HCT116 (cell line): Measurements from ENCODE around the gene PAIP1. TPM values are rescaled to one million over a fixed set of nuclear protein-coding genes. Genes with fewer than 3 reads are reported as not detected.

Experiments
- ATAC-seq: fragments of 200-7000 bp; cut with Tn5 transposase; 2 replicates; pipeline ENCODE4 v1.9.1; 2020; ENCODE audit warnings: mild to moderate bottlenecking, moderate library complexity
- BruUV-seq: library from RNA; stranded (reverse); fragments of 400-500 nt; replicated peaks from 2 replicates; lab custom pipeline; 2021; lab: Mats Ljungman, UMichigan
- CTCF ChIA-PET: fragments of 300-600 bp; sonication (Branson Sonifier 250); formaldehyde crosslinking; loops from one replicate; lab custom pipeline; 2021; ENCODE audit warnings: antibody characterized with exemption; lab: Charles Lee
- POLR2A ChIA-PET: fragments of 300-600, 350-600 bp; sonication (Branson Sonifier 250); formaldehyde crosslinking; loops from one replicate; lab custom pipeline; 2021; ENCODE audit warnings: antibody characterized with exemption; lab: Charles Lee
- RAD21 ChIA-PET, 2 experiments: fragments of 300-600 bp; sonication (Branson Sonifier 250); formaldehyde crosslinking; loops; one replicate each; lab custom pipeline; 2023; ENCODE audit warnings: low total read pairs in 2 of 2; ENCODE audit not compliant: uncharacterized antibody in 2 of 2, unreplicated experiment in 2 of 2, low non-redundant PET in 1 of 2; lab: Charles Lee
- DNase-seq: peaks from one replicate; pipeline ENCODE4 v3.0.0-alpha.2; 2010; ENCODE audit warnings: low read depth, low spot score
- H2AFZ ChIP-seq: fragments of 200-600 bp; shearing (Covaris generic), sonication (generic); 2 replicates; pipeline ENCODE4 v1.6.1; 2017; ENCODE audit warnings: low read depth, mixed run types, mixed read lengths, antibody characterized with exemption, low read length; ENCODE audit not compliant: poor library complexity, severe bottlenecking
- H3K27ac ChIP-seq: 2 replicates; pipeline ENCODE4 v1.5.1; 2012; ENCODE audit warnings: low read depth, low read length
- H3K27me3 ChIP-seq: fragments of 200-600 bp; sonication (generic); 2 replicates; pipeline ENCODE4 v1.6.1; 2016; ENCODE audit warnings: mixed run types, low read length, mixed read lengths; ENCODE audit not compliant: insufficient read depth
- H3K36me3 ChIP-seq, 2 experiments: fragments of 200-500 bp in 1 of 2; fragments of 200-600 bp in 1 of 2; sonication (Bioruptor generic) in 1 of 2; sonication (generic) in 1 of 2; 2 replicates each; pipeline versions ENCODE4 v1.5.1 to v1.6.1; 2014 to 2016; ENCODE audit warnings: low read length in 2 of 2, inconsistent platforms in 1 of 2, mixed read lengths in 1 of 2, mixed run types in 1 of 2; ENCODE audit not compliant: insufficient read depth in 2 of 2, control insufficient read depth in 1 of 2
- H3K4me1 ChIP-seq, 2 experiments: fragments of 200-600 bp in 1 of 2; sonication (generic) in 1 of 2; 2 replicates each; pipeline versions ENCODE4 v1.5.1 to v1.6.1; 2012 to 2017; ENCODE audit warnings: low read length in 2 of 2, inconsistent platforms in 1 of 2, mild to moderate bottlenecking in 1 of 2, mixed read lengths in 1 of 2, mixed run types in 1 of 2, moderate library complexity in 1 of 2; ENCODE audit not compliant: insufficient read depth in 2 of 2, control insufficient read depth in 1 of 2
- H3K4me2 ChIP-seq: fragments of 200-600 bp; sonication (generic); 2 replicates; pipeline ENCODE4 v1.6.1; 2017; ENCODE audit warnings: mixed run types, low read length, mixed read lengths
- H3K4me3 ChIP-seq, 2 experiments: fragments of 200-600 bp in 1 of 2; sonication (generic) in 1 of 2; replicated peaks in 1 of 2; 2 replicates each; pipeline ENCODE4 v1.5.1; 2011 to 2016; ENCODE audit warnings: low read length in 2 of 2, control low read depth in 1 of 2, low read depth in 1 of 2, mild to moderate bottlenecking in 1 of 2, mixed read lengths in 1 of 2, mixed run types in 1 of 2
- H3K79me2 ChIP-seq: fragments of 200-600 bp; sonication (generic); 2 replicates; pipeline ENCODE4 v1.6.1; 2017; ENCODE audit warnings: mild to moderate bottlenecking, mixed run types, low read length, moderate library complexity, mixed read lengths; ENCODE audit not compliant: insufficient read depth
- H3K9ac ChIP-seq: fragments of 200-600 bp; sonication (generic); 2 replicates; pipeline ENCODE4 v1.6.1; 2016; ENCODE audit warnings: low read length, mixed read lengths
- H3K9me2 ChIP-seq: fragments of 200-600 bp; sonication (generic), shearing (Covaris generic); 2 replicates; pipeline ENCODE4 v1.6.1; 2017; ENCODE audit warnings: mixed run types, mild to moderate bottlenecking, moderate library complexity; ENCODE audit not compliant: insufficient read depth
- H3K9me3 ChIP-seq, 2 experiments: fragments of 200-500 bp in 1 of 2; fragments of 200-600 bp in 1 of 2; sonication (Bioruptor generic) in 1 of 2; sonication (generic) in 1 of 2; 2 replicates each; pipeline ENCODE4 v1.6.1; 2014 to 2017; ENCODE audit warnings: low read length in 2 of 2, mixed read lengths in 2 of 2, inconsistent platforms in 1 of 2, low read depth in 1 of 2, mild to moderate bottlenecking in 1 of 2, mixed run types in 1 of 2, moderate library complexity in 1 of 2; ENCODE audit not compliant: control insufficient read depth in 1 of 2, insufficient read depth in 1 of 2
- H4K20me1 ChIP-seq: fragments of 200-600 bp; sonication (generic), shearing (Covaris generic); 2 replicates; pipeline ENCODE4 v1.6.1; 2017; ENCODE audit warnings: mixed run types, mild to moderate bottlenecking, moderate library complexity; ENCODE audit not compliant: insufficient read depth
- CBX3 ChIP-seq: IDR thresholded peaks from 2 replicates; pipeline ENCODE4 v1.6.1; 2012; ENCODE audit warnings: low read depth
- CEBPB ChIP-seq: IDR thresholded peaks from 2 replicates; pipeline ENCODE4 v1.6.1; 2012; ENCODE audit warnings: low read depth
- ELF1 ChIP-seq: IDR thresholded peaks from 2 replicates; pipeline ENCODE4 v1.6.1; 2012; ENCODE audit warnings: low read depth, borderline replicate concordance
- EZH2 ChIP-seq: fragments of 200-600 bp; sonication (generic); IDR thresholded peaks from 2 replicates; pipeline ENCODE4 v1.6.1; 2017; ENCODE audit warnings: antibody characterized with exemption, mixed run types
- EZH2phosphoT487 ChIP-seq: fragments of 200-600 bp; IDR thresholded peaks from 2 replicates; pipeline ENCODE4 v1.6.1; 2018; ENCODE audit warnings: antibody characterized with exemption, borderline replicate concordance
- FOSL1 ChIP-seq: IDR thresholded peaks from 2 replicates; pipeline ENCODE4 v1.6.1; 2012; ENCODE audit warnings: low read depth
- POLR2A ChIP-seq: IDR thresholded peaks from 2 replicates; pipeline ENCODE4 v1.7.0; 2011; ENCODE audit warnings: borderline replicate concordance; ENCODE audit not compliant: insufficient read depth, insufficient read length; ENCODE audit errors: extremely low read depth
- SIN3A ChIP-seq: IDR thresholded peaks from 2 replicates; pipeline ENCODE4 v1.6.1; 2012; ENCODE audit warnings: low read depth
- SP1 ChIP-seq: IDR thresholded peaks from 2 replicates; pipeline ENCODE4 v1.6.1; 2012; ENCODE audit warnings: low read depth
- SRF ChIP-seq: IDR thresholded peaks from 2 replicates; pipeline ENCODE4 v1.6.1; 2012; ENCODE audit warnings: low read depth
- YY1 ChIP-seq: IDR thresholded peaks from 2 replicates; pipeline ENCODE4 v1.6.1; 2011; ENCODE audit warnings: low read length, low read depth, moderate library complexity, mild to moderate bottlenecking; ENCODE audit not compliant: insufficient replicate concordance; ENCODE audit errors: extremely low read depth
- ZFX ChIP-seq: fragments of 450-650 bp; IDR thresholded peaks from 2 replicates; pipeline ENCODE4 v1.6.1; 2017
- intact Hi-C: fragments of 100-400 bp; cut with micrococcal nuclease; formaldehyde crosslinking; loops from 2 replicates; pipeline ENCODE4 v1.10.0; 2022
- total RNA-seq: library from RNA; stranded (reverse); gene quantifications from one replicate; pipeline ENCODE4 v1.2.1, GENCODE V29; 2021; ENCODE audit not compliant: unreplicated experiment
- TF ChIP-seq, protein P1 (sequence below), 3 experiments: fragments of 200-600 bp in 1 of 3; sonication (generic) in 1 of 3; IDR thresholded peaks in 2 of 3; conservative IDR thresholded peaks in 1 of 3; 2 replicates each; pipeline ENCODE4 v1.5.1; 2012 to 2017; ENCODE audit warnings: low read depth in 2 of 3, low read length in 2 of 3, antibody characterized with exemption in 1 of 3, borderline replicate concordance in 1 of 3, control low read depth in 1 of 3, mild to moderate bottlenecking in 1 of 3, mixed read lengths in 1 of 3, mixed run types in 1 of 3, moderate library complexity in 1 of 3; ENCODE audit not compliant: insufficient read depth in 1 of 3
- TF ChIP-seq, protein P2 (sequence below): IDR thresholded peaks from 2 replicates; pipeline ENCODE4 v1.6.1; 2012
- TF ChIP-seq, protein P3 (sequence below): IDR thresholded peaks from 2 replicates; pipeline ENCODE4 v1.6.1; 2012
- TF ChIP-seq, protein P4 (sequence below): IDR thresholded peaks from 2 replicates; pipeline ENCODE4 v1.6.1; 2011; ENCODE audit warnings: mild to moderate bottlenecking, low read length, moderate library complexity; ENCODE audit not compliant: insufficient replicate concordance; ENCODE audit errors: extremely low read depth

PAIP1 gene
- total RNA-seq, 1 experiment from 2014 or later: 83.8 TPM

DNA sequence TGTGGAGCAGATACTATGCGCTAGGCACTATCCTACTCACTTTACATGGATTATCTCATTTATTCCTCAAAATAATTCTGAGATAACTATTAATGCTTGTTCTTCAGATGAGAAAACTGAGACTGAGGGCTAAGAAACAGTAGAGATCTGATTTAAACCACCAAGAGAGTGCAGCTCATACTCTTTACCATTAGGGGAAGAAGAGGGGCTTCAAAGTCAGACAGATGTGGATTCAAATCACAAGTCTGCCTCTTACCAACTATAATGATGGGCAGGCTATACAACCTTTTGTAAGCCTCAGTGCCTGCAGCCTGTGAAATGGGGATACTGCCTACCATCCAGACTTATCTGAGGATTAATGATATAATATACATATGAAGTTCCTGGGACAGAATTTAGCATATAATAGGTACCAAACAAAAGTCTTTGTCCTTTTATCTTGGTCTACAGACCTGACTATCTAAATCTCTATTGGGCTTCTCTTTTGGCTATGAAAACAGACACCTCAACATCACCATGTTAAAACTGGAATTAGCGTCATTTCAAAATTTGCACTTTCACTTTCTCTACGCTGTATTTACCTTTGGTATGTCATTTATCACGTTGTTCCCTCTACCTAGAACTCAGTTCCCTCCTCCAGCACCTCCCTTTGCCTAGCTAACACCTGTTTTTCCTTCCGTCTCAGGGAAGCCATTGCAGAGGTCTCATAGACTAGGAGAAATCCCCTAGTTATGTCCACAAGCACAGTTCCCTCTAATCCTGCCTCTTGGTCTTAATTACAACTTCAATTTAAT is 59.4 kb downstream of the PAIP1 start:
- no TSS peak for BruUV-seq
- Histone ChIP-seq H3K79me2 (no peaks in the 10 kb centered on the region), H2AFZ (no peak overlapping the region), H3K4me1 (no peaks in the 10 kb centered on the region), H3K9me3 (no peaks in the 10 kb centered on the region), H3K27me3 (no peaks in the 10 kb centered on the region)
- DNase-seq: no peak
- intact Hi-C loops: no loop called here
- no peak for TF ChIP-seq POLR2A
- TF ChIP-seq, all 23 proteins: peak for 0
- H3K4me2 ChIP-seq: no peak overlapping the region
- no peak overlapping the region for H3K9ac ChIP-seq
- no peak for ATAC-seq
- POLR2A ChIA-PET: interaction anchor here (1.7 kb wide), 1 partner anchor 13 kb away, joined by 3 read pairs; no protein-coding TSS in a partner anchor
- RAD21 ChIA-PET: no interaction called here
- H3K4me3 ChIP-seq: no peak overlapping the region
- no peaks in the 10 kb centered on the region for H4K20me1 ChIP-seq
- H3K36me3 ChIP-seq: peaks cover 5% of the 10 kb centered on the region in 2 experiments; a peak in 2 of 4 replicates
- no peak overlapping the region for H3K27ac ChIP-seq
- CTCF ChIA-PET: interaction anchor here (1.3 kb wide), 1 partner anchor 13 kb away, joined by 6 read pairs; the partner anchor contains the start of gene TMEM267
- H3K9me2 ChIP-seq: no peaks in the 10 kb centered on the region

DNA sequence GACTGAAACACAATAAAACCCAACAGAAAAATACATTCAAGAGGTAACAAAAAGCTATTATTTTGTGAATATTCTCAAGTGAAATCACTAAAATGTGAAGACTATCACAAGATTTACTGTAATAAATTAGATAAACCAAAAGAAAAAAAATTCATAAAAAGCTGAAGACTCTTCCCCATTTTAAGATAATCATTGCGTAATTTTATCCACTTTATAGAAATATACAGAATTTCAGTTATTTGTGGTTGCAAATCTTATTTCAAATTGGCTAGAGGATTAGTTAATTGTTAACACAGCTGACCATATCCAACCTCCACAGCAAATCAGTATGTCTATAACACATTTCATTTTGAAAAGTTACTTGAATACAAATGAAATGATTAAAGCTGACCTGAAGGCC is 65.6 kb downstream of the PAIP1 start:
- ATAC-seq (no peak), DNase-seq (no peak)
- H3K27ac ChIP-seq: no peak overlapping the region
- no TSS peak for BruUV-seq
- POLR2A ChIA-PET: no interaction called here
- peaks cover 7 to 16% of the 10 kb centered on the region in 2 experiments; a peak in 2 of 4 replicates for H3K36me3 ChIP-seq
- no peaks in the 10 kb centered on the region for H3K79me2 ChIP-seq
- RAD21 ChIA-PET: no interaction called here
- H3K9me3 ChIP-seq: no peaks in the 10 kb centered on the region
- no peak overlapping the region for H3K4me2 ChIP-seq
- no peak overlapping the region for H3K9ac ChIP-seq
- no peak overlapping the region for H3K4me3 ChIP-seq
- intact Hi-C loops: no loop called here
- no peaks in the 10 kb centered on the region for H3K4me1 ChIP-seq
- CTCF ChIA-PET: no interaction called here
- H4K20me1 ChIP-seq: no peaks in the 10 kb centered on the region
- H3K9me2 ChIP-seq: no peaks in the 10 kb centered on the region
- H2AFZ ChIP-seq: no peak overlapping the region
- no peaks in the 10 kb centered on the region for H3K27me3 ChIP-seq
- TF ChIP-seq CEBPB: no peak
- TF ChIP-seq YY1: no peak
- TF ChIP-seq EZH2: no peak
- TF ChIP-seq, protein P1, sequence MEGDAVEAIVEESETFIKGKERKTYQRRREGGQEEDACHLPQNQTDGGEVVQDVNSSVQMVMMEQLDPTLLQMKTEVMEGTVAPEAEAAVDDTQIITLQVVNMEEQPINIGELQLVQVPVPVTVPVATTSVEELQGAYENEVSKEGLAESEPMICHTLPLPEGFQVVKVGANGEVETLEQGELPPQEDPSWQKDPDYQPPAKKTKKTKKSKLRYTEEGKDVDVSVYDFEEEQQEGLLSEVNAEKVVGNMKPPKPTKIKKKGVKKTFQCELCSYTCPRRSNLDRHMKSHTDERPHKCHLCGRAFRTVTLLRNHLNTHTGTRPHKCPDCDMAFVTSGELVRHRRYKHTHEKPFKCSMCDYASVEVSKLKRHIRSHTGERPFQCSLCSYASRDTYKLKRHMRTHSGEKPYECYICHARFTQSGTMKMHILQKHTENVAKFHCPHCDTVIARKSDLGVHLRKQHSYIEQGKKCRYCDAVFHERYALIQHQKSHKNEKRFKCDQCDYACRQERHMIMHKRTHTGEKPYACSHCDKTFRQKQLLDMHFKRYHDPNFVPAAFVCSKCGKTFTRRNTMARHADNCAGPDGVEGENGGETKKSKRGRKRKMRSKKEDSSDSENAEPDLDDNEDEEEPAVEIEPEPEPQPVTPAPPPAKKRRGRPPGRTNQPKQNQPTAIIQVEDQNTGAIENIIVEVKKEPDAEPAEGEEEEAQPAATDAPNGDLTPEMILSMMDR (IDR thresholded peaks at IDR 0.05 in 2 of 3, conservative IDR thresholded peaks at IDR 0.05 in 1 of 3; ENCODE audit: borderline replicate concordance in 1 of 3, insufficient read depth in 1 of 3, low read depth in 2 of 3, low read length in 2 of 3): no peak
- no peak for TF ChIP-seq SIN3A
- TF ChIP-seq CBX3: no peak
- TF ChIP-seq, protein P2, sequence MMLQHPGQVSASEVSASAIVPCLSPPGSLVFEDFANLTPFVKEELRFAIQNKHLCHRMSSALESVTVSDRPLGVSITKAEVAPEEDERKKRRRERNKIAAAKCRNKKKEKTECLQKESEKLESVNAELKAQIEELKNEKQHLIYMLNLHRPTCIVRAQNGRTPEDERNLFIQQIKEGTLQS: no peak
- TF ChIP-seq FOSL1: no peak
- TF ChIP-seq ZFX: no peak
- TF ChIP-seq SRF: no peak
- TF ChIP-seq, protein P3, sequence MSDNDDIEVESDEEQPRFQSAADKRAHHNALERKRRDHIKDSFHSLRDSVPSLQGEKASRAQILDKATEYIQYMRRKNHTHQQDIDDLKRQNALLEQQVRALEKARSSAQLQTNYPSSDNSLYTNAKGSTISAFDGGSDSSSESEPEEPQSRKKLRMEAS: no peak
- TF ChIP-seq SP1: no peak
- TF ChIP-seq, protein P4, sequence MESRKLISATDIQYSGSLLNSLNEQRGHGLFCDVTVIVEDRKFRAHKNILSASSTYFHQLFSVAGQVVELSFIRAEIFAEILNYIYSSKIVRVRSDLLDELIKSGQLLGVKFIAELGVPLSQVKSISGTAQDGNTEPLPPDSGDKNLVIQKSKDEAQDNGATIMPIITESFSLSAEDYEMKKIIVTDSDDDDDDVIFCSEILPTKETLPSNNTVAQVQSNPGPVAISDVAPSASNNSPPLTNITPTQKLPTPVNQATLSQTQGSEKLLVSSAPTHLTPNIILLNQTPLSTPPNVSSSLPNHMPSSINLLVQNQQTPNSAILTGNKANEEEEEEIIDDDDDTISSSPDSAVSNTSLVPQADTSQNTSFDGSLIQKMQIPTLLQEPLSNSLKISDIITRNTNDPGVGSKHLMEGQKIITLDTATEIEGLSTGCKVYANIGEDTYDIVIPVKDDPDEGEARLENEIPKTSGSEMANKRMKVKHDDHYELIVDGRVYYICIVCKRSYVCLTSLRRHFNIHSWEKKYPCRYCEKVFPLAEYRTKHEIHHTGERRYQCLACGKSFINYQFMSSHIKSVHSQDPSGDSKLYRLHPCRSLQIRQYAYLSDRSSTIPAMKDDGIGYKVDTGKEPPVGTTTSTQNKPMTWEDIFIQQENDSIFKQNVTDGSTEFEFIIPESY: no peak
- TF ChIP-seq EZH2phosphoT487: no peak
- no peak for TF ChIP-seq ELF1
